Psoas muscle (tissue), 8 donors: Measurements from ENCODE around the gene LUZP2. TPM values are rescaled to one million over a fixed set of nuclear protein-coding genes. Genes with fewer than 3 reads are reported as not detected.

ENCODE experiments used
- ATAC-seq, 4 donors: fragments of 200-7000 bp; cut with Tn5 transposase; one replicate each; pipeline ENCODE4 v1.9.1; 2020; ENCODE audit warnings: moderate library complexity in 3 of 4, mild to moderate bottlenecking in 2 of 4
- DNase-seq, 2 donors: peaks; one replicate each; pipeline ENCODE4 v3.0.0-alpha.2; 2020
- H3K27ac ChIP-seq: fragments of 200-600 bp; one replicate; pipeline ENCODE4 v1.8.0; 2022
- H3K27me3 ChIP-seq, 3 donors: fragments of 200-600 bp in 1 of 3; one replicate each; pipeline versions ENCODE4 v1.6.1 to v1.8.0; 2013 to 2022; ENCODE audit warnings: low read length in 2 of 3, mild to moderate bottlenecking in 2 of 3, moderate library complexity in 1 of 3; ENCODE audit not compliant: insufficient read depth in 3 of 3
- H3K36me3 ChIP-seq, 2 donors: fragments of 200-600 bp in 1 of 2; one replicate each; pipeline versions ENCODE4 v1.6.1 to v1.8.0; 2013 to 2022; ENCODE audit warnings: low read depth in 1 of 2, mild to moderate bottlenecking in 1 of 2, moderate library complexity in 1 of 2; ENCODE audit not compliant: insufficient read depth in 1 of 2
- H3K4me1 ChIP-seq: fragments of 200-600 bp; one replicate; pipeline ENCODE4 v1.8.0; 2022
- H3K4me3 ChIP-seq: fragments of 200-600 bp; one replicate; pipeline ENCODE4 v1.8.0; 2022; ENCODE audit warnings: mild to moderate bottlenecking
- H3K9me3 ChIP-seq: fragments of 200-600 bp; one replicate; pipeline ENCODE4 v1.8.0; 2022
- CTCF ChIP-seq: fragments of 200-600 bp; IDR thresholded peaks from one replicate; pipeline ENCODE4 v1.8.0; 2022; ENCODE audit warnings: antibody characterized with exemption
- WGBS, 3 donors: extraction: QIAGEN DNeasy Blood & Tissue Kit; methylation state at CpG; one replicate each; pipeline versions ENCODE4 v1.1.6 to v1.1.7; 2013; 5-methylcytosine and 5-hydroxymethylcytosine counted together
- intact Hi-C, 2 donors: fragments of 100-400 bp; cut with DNase I; formaldehyde crosslinking; loops; one replicate each; pipeline versions ENCODE4 v1.11.0 to v1.14.2; 2022
- polyA plus RNA-seq, 3 donors: library from polyadenylated mRNA; stranded (reverse); fragments of 200-250 nt; gene quantifications; one replicate each; pipeline ENCODE4 v1.2.3, GENCODE V29; 2013
- total RNA-seq, 4 donors: library from RNA; stranded (reverse); fragmentation: NEBNext Ultra II Directional in 2 of 4; extraction: Animal tissue kit (Norgen Biotek cat#: 25700) in 2 of 4; gene quantifications; one replicate each; pipeline versions ENCODE4 v1.2.1 to v1.2.4, GENCODE V29; 2021 to 2023
- donor health status: healthy with polysubstance abuse.
- donor health status: DM: no; HTN: no; CAD: no; lungs with moderate emphysema.
- donor health status: Bipolar disorder and iron deficiency.
- donor health status: healthy.
- donor health status: DM: yes; HTN: yes; CAD: no.
- donor health status: DM: no; HTN: no; CAD: no.
- donor health status: DM: no; HTN: no; CAD: no.
- donor health status: DM: yes; HTN: yes; CAD: no.

Gene LUZP2
- total and polyA plus RNA-seq, 7 donors, result 0.01 TPM; not detected in 5

GRCh38 chr11:24708616-24709015 lies 211.8 kb downstream of the LUZP2 start:
- Histone ChIP-seq H3K27me3 (no peaks in the 10 kb centered on the region), H3K9me3 (no peaks in the 10 kb centered on the region), H3K36me3 (no peaks in the 10 kb centered on the region), H3K4me1 (no peaks in the 10 kb centered on the region), H3K27ac (no peak overlapping the region), H3K4me3 (no peak overlapping the region)
- no peak for DNase-seq
- no peak for ATAC-seq
- WGBS, 3 donors, result 72 to 84% (median 75%) methylated on average over 1 of the region's 1 CpG
- intact Hi-C loops, result no loop called here
- no peak for TF ChIP-seq CTCF

- Histone ChIP-seq H3K4me1 (no peaks in the 10 kb centered on the region), H3K27ac (no peak overlapping the region), H3K36me3 (no peaks in the 10 kb centered on the region), H3K27me3 (no peaks in the 10 kb centered on the region), H3K9me3 (no peaks in the 10 kb centered on the region), H3K4me3 (no peak overlapping the region)
- no peak for TF ChIP-seq CTCF
- DNase-seq, result no peak
- intact Hi-C loops, result no loop called here
- no peak for ATAC-seq
- WGBS, 3 donors, result 32 to 63% (median 41%) methylated on average over 2 of the region's 2 CpGs
Observed at GRCh38 chr11:24709928-24710565, 213.2 kb downstream of the LUZP2 start.

GRCh38 chr11:24714601-24715000 lies 217.7 kb downstream of the LUZP2 start:
- no peaks in the 10 kb centered on the region for H3K9me3 ChIP-seq
- no peak for TF ChIP-seq CTCF
- H3K27me3 ChIP-seq, result no peaks in the 10 kb centered on the region
- H3K27ac ChIP-seq, result no peak overlapping the region
- no peaks in the 10 kb centered on the region for H3K36me3 ChIP-seq
- no peaks in the 10 kb centered on the region for H3K4me1 ChIP-seq
- H3K4me3 ChIP-seq, result no peak overlapping the region
- intact Hi-C loops, result no loop called here
- 51 to 70% (median 63%) methylated on average over 1 of the region's 1 CpG for WGBS, 3 donors
- DNase-seq (no peak), ATAC-seq (no peak)

GRCh38 chr11:24716403-24716802 lies 219.6 kb downstream of the LUZP2 start:
- ATAC-seq, result no peak
- Histone ChIP-seq H3K9me3 (no peaks in the 10 kb centered on the region), H3K27me3 (no peaks in the 10 kb centered on the region), H3K27ac (no peak overlapping the region), H3K4me1 (no peaks in the 10 kb centered on the region), H3K36me3 (no peaks in the 10 kb centered on the region), H3K4me3 (no peak overlapping the region)
- no peak for TF ChIP-seq CTCF
- 82 to 87% (median 85%) methylated on average over 5 of the region's 5 CpGs for WGBS, 3 donors
- DNase-seq, result no peak
- intact Hi-C loops, result no loop called here

- Histone ChIP-seq H3K36me3 (no peaks in the 10 kb centered on the region), H3K27me3 (no peaks in the 10 kb centered on the region), H3K9me3 (no peaks in the 10 kb centered on the region), H3K4me1 (no peaks in the 10 kb centered on the region), H3K4me3 (no peak overlapping the region), H3K27ac (no peak overlapping the region)
- DNase-seq, result no peak
- intact Hi-C loops, result no loop called here
- no peak for TF ChIP-seq CTCF
- ATAC-seq, result no peak
- 92 to 95% (median 94%) methylated on average over 5 of the region's 5 CpGs for WGBS, 3 donors
Observed at GRCh38 chr11:24723231-24723630, 226.4 kb downstream of the LUZP2 start.
